Measurements from ENCODE around the gene TM4SF18. TPM values are rescaled to one million over a fixed set of nuclear protein-coding genes. Genes with fewer than 3 reads are reported as not detected.

TM4SF18 gene
- total and polyA plus RNA-seq, 2 donors (not counting 1 experiment from before 2014, with no cell fraction given) = not detected

GRCh38 chr3:149283401-149283800 is 50.0 kb downstream of the TM4SF18 start:
- POLR2A ChIA-PET = no interaction called here
- Histone ChIP-seq H3K4me2 (replicated peaks; ENCODE audit: low read depth, low read length, poor library complexity, severe bottlenecking) (no peak overlapping the region), H3K27me3 (replicated peaks in 1 of 4; ENCODE audit: control extremely low read depth in 1 of 4, control insufficient read depth in 3 of 4, insufficient read depth in 4 of 4, low read length in 3 of 4) (no peaks in the 10 kb centered on the region), H2AFZ (ENCODE audit: insufficient read depth, low read depth, low read length, poor library complexity, severe bottlenecking) (no peak overlapping the region), H3K9ac (ENCODE audit: low read length) (no peak overlapping the region), H4K20me1 (ENCODE audit: control insufficient read depth, insufficient read depth, low read length, poor library complexity, severe bottlenecking) (no peaks in the 10 kb centered on the region), H3K79me2 (ENCODE audit: control insufficient read depth, insufficient read depth, low read length) (no peaks in the 10 kb centered on the region), H3K4me3 (ENCODE audit: control extremely low read depth in 1 of 5, extremely low read depth in 1 of 5, insufficient read depth in 1 of 5, low read depth in 2 of 5, low read length in 4 of 5) (no peak overlapping the region), H3K9me3 (ENCODE audit: control extremely low read depth in 1 of 3, control insufficient read depth in 2 of 3, insufficient read depth in 1 of 3, low read length in 2 of 3) (peaks cover 0 to 2% (median 0%) of the 10 kb centered on the region in 3 donors), H3K4me1 (ENCODE audit: control insufficient read depth in 2 of 2, insufficient read depth in 2 of 2, low read length in 2 of 2) (no peaks in the 10 kb centered on the region), H3K36me3 (replicated peaks in 1 of 2; ENCODE audit: control extremely low read depth in 1 of 2, control insufficient read depth in 1 of 2, extremely low read depth in 1 of 2, insufficient read depth in 2 of 2, low read length in 1 of 2) (no peaks in the 10 kb centered on the region), H3K27ac (ENCODE audit: low read length in 2 of 2) (no peak overlapping the region)
- no peak overlapping the region for H3K27ac Mint-ChIP-seq
- H3K27me3 Mint-ChIP-seq = no peaks in the 10 kb centered on the region
- DNase-seq (no peak), ATAC-seq (ENCODE audit: low read depth) (no peak)
- no peaks in the 10 kb centered on the region for H3K9me3 Mint-ChIP-seq (ENCODE audit: insufficient read depth)
- peaks cover 1% of the 10 kb centered on the region for H3K4me1 Mint-ChIP-seq
- WGBS (ENCODE audit: insufficient coverage) = 100% methylated on average over 2 of the region's 5 CpGs
- CTCF ChIA-PET = no interaction called here
- TF ChIP-seq EZH2 (IDR thresholded peaks at IDR 0.05; ENCODE audit: borderline replicate concordance, insufficient read depth, low read depth, low read length, poor library complexity, severe bottlenecking) (no peak), CTCF (IDR thresholded peaks at IDR 0.05) (no peak)
- no peak overlapping the region for H3K4me3 Mint-ChIP-seq
- intact Hi-C loops (cut with micrococcal nuclease) = no loop called here

DNA sequence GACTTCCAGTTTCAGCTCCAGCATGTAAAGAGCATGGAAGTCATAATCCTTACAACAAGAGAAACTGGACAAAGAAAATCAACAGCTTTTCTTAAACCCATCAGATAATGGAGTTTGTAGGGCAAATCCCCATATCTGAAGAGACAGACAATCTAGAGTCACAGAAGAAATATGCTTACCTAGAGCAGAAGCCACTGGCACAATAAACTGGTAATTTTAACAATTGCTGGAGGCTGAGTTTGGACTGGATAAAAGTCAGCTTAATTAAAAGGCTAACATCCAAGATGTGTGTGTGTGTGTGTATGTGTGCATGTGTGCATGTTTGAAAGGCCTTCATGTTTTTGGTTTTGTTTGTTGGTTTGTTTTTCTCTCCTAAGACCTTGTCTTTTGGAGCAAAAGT is 50.6 kb downstream of the TM4SF18 start:
- H3K4me3 Mint-ChIP-seq = no peak overlapping the region
- Histone ChIP-seq H3K79me2 (ENCODE audit: control insufficient read depth, insufficient read depth, low read length) (no peaks in the 10 kb centered on the region), H3K4me3 (ENCODE audit: control extremely low read depth in 1 of 5, extremely low read depth in 1 of 5, insufficient read depth in 1 of 5, low read depth in 2 of 5, low read length in 4 of 5) (no peak overlapping the region), H3K27ac (ENCODE audit: low read length in 2 of 2) (no peak overlapping the region), H3K9ac (ENCODE audit: low read length) (no peak overlapping the region), H3K36me3 (replicated peaks in 1 of 2; ENCODE audit: control extremely low read depth in 1 of 2, control insufficient read depth in 1 of 2, extremely low read depth in 1 of 2, insufficient read depth in 2 of 2, low read length in 1 of 2) (no peaks in the 10 kb centered on the region), H2AFZ (ENCODE audit: insufficient read depth, low read depth, low read length, poor library complexity, severe bottlenecking) (no peak overlapping the region), H3K4me2 (replicated peaks; ENCODE audit: low read depth, low read length, poor library complexity, severe bottlenecking) (no peak overlapping the region), H3K9me3 (ENCODE audit: control extremely low read depth in 1 of 3, control insufficient read depth in 2 of 3, insufficient read depth in 1 of 3, low read length in 2 of 3) (peaks cover 0 to 2% (median 0%) of the 10 kb centered on the region in 3 donors), H4K20me1 (ENCODE audit: control insufficient read depth, insufficient read depth, low read length, poor library complexity, severe bottlenecking) (no peaks in the 10 kb centered on the region), H3K4me1 (ENCODE audit: control insufficient read depth in 2 of 2, insufficient read depth in 2 of 2, low read length in 2 of 2) (peaks cover 0 to under 1% of the 10 kb centered on the region in 2 donors), H3K27me3 (replicated peaks in 1 of 4; ENCODE audit: control extremely low read depth in 1 of 4, control insufficient read depth in 3 of 4, insufficient read depth in 4 of 4, low read length in 3 of 4) (no peaks in the 10 kb centered on the region)
- no peak for TF ChIP-seq CTCF (IDR thresholded peaks at IDR 0.05)
- TF ChIP-seq EZH2 (IDR thresholded peaks at IDR 0.05; ENCODE audit: borderline replicate concordance, insufficient read depth, low read depth, low read length, poor library complexity, severe bottlenecking) = no peak
- DNase-seq (no peak), ATAC-seq (ENCODE audit: low read depth) (no peak)
- intact Hi-C loops (cut with micrococcal nuclease) = no loop called here
- H3K27ac Mint-ChIP-seq = no peak overlapping the region
- H3K9me3 Mint-ChIP-seq (ENCODE audit: insufficient read depth) = no peaks in the 10 kb centered on the region
- H3K4me1 Mint-ChIP-seq = peaks cover 2% of the 10 kb centered on the region
- CTCF ChIA-PET = interaction anchor here (6.5 kb wide), 1 partner anchor 163 kb away, joined by 61 read pairs; no protein-coding TSS in a partner anchor
- POLR2A ChIA-PET = no interaction called here
- H3K27me3 Mint-ChIP-seq = no peaks in the 10 kb centered on the region
